Neutrophil (primary cell): Measurements from ENCODE around the gene ADGRD2.

ENCODE experiments used
- H3K27ac ChIP-seq: fragments of 200-600 bp; sonication (generic); 2 replicates; pipeline ENCODE4 v1.5.1; 2016; ENCODE audit warnings: mild to moderate bottlenecking, moderate library complexity
- H3K27me3 ChIP-seq: fragments of 200-600 bp; sonication (generic); 2 replicates; pipeline ENCODE4 v1.6.0; 2016; ENCODE audit warnings: mild to moderate bottlenecking
- H3K36me3 ChIP-seq: fragments of 200-600 bp; sonication (generic); 2 replicates; pipeline ENCODE4 v1.5.1; 2017
- H3K4me1 ChIP-seq, 2 experiments: fragments of 200-600 bp in 1 of 2; sonication (generic) in 1 of 2; 1 replicate in 1 of 2; 2 replicates in 1 of 2; pipeline versions ENCODE4 v1.5.1 to v1.6.1; 2013 to 2016; ENCODE audit warnings: low read depth in 1 of 2, low read length in 1 of 2, mild to moderate bottlenecking in 1 of 2, moderate library complexity in 1 of 2; ENCODE audit not compliant: control insufficient read depth in 1 of 2, insufficient read depth in 1 of 2
- H3K4me3 ChIP-seq, 2 experiments: fragments of 200-600 bp in 1 of 2; sonication (generic) in 1 of 2; 1 replicate in 1 of 2; 2 replicates in 1 of 2; pipeline ENCODE4 v1.5.1; 2013 to 2016; ENCODE audit warnings: low read depth in 1 of 2, low read length in 1 of 2, mild to moderate bottlenecking in 1 of 2, moderate library complexity in 1 of 2
- H3K9me3 ChIP-seq: fragments of 200-600 bp; sonication (generic); 2 replicates; pipeline ENCODE4 v1.5.1; 2016
- TF ChIP-seq, protein P1 (sequence below): fragments of 200-600 bp; sonication (generic); IDR thresholded peaks from 2 replicates; pipeline ENCODE4 v1.5.1; 2016; ENCODE audit warnings: antibody characterized with exemption

ADGRD2 gene

DNA sequence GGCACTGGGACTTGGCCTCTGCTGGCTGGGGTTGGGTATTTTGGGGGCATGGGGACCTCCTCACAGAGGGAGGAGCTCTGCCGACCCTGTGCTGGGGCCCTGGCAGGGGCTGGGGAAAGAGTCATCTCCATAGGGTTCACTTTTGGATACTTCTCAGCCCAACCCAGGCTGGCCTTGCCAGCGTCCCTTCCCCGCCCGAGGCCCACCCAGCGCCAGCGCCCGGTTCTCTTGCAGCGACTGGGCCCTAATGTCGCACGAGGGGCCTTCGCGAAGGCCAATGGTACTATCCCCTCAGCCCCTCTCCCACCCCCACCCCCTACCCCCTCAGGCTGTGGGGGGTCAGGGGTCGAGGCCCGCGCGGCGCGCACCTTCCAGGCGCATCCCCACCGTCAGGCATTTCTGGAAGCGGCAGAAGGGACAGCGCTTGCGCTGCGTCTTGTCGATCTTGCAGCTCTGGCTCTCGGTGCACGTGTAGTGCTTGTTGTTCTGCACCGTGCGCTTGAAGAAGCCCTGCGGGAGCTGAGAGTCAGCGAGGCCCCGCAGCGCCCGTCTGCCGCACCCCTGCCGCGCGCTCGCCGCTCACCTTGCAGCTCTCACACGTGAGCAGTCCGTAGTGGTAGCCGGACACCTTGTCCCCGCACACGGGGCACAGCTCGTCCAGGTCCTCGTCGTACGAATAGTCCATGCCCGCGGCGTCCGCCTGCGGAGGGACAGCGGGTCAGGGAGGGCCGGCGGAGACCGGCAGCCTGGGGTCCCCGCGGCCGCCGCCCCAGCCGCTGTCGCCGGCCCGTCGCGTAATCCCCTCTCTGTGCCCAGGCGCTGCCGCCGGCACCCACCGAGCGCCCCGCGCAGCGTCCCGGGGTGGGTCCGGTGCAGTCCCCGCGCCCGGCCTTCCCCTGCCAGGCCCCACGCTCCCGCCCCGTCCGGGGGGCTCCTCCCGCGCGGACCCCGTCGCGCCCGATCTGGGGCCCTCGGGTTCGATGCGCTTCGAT, 52.8 kb downstream of the ADGRD2 start:
- no peaks in the 10 kb centered on the region for H3K9me3 ChIP-seq
- H3K4me1 ChIP-seq, result peaks cover 0 to 7% of the 10 kb centered on the region in 2 experiments
- H3K27ac ChIP-seq, result no peak overlapping the region
- H3K4me3 ChIP-seq, result no peak overlapping the region
- no peaks in the 10 kb centered on the region for H3K36me3 ChIP-seq
- H3K27me3 ChIP-seq, result peaks cover 84% of the 10 kb centered on the region
- TF ChIP-seq, protein P1, sequence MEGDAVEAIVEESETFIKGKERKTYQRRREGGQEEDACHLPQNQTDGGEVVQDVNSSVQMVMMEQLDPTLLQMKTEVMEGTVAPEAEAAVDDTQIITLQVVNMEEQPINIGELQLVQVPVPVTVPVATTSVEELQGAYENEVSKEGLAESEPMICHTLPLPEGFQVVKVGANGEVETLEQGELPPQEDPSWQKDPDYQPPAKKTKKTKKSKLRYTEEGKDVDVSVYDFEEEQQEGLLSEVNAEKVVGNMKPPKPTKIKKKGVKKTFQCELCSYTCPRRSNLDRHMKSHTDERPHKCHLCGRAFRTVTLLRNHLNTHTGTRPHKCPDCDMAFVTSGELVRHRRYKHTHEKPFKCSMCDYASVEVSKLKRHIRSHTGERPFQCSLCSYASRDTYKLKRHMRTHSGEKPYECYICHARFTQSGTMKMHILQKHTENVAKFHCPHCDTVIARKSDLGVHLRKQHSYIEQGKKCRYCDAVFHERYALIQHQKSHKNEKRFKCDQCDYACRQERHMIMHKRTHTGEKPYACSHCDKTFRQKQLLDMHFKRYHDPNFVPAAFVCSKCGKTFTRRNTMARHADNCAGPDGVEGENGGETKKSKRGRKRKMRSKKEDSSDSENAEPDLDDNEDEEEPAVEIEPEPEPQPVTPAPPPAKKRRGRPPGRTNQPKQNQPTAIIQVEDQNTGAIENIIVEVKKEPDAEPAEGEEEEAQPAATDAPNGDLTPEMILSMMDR, result no peak

DNA sequence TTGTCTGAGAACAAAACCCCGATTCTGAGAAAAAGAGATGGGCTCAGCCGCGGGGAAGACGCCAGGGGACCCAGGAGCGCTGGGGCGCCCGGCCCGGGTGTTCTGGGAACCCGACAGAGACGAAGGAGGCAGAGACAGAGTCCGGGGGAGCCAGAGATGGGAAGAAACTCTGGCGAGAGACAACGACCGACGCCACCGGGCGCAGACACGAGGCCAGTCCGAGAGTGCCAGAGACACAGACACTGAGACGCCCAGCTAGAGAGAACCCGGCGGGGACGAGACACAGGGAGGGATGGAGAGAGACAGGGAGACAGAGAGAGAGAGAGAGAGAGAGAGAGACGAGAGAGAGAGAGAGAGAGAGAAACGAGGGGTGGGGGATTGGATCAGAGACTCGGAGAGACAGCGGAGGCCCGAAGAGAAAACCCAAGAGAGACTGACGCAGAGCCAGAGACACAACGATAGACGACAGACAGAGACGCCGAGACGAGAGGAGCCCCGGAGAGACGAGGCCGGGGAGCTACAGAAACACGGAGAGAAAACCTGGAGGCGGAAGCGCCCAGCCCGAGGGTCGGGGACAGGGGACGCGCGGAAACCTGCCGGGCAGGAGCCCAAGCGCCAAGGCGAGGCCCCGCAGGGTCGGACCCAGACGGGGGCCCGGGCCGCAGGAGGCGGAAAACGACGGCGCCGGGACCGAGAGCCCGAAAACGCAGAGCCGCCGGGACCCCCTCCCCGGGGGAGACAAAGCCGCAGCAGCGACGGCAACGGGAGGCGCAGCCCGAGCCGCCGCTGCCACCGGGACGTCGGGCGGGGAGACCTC, 53.7 kb downstream of the ADGRD2 start:
- Histone ChIP-seq H3K9me3 (no peaks in the 10 kb centered on the region), H3K4me1 (peaks cover 0 to 7% of the 10 kb centered on the region in 2 experiments), H3K27ac (no peak overlapping the region), H3K36me3 (no peaks in the 10 kb centered on the region), H3K4me3 (no peak overlapping the region), H3K27me3 (peaks cover 93% of the 10 kb centered on the region)
- TF ChIP-seq, protein P1, result no peak

DNA sequence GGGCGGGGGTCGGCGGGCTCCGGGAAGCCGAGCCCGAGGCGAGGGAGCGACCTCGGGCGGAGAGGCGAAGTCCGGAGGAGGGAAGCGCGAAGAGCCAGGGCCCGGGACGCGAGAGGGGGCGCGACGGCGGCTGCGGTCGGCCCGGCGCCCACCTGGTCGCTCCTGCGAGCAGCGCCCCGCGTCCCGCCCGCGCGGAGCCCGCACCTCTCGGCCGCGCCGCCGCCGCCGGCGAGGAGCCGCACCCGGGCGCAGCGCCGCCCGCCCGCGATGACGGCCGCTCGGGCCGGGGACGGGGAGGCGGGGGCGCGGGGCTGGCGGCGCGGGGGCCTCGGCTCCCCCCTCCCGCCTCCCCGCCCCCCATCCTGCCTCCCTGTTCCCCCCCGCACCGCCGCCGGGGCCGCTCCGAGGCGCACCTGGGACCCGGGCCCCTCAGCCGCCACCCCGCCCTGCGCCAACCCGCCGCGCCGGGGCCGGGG, 54.3 kb downstream of the ADGRD2 start:
- Histone ChIP-seq H3K27me3 (peaks cover 93% of the 10 kb centered on the region), H3K36me3 (no peaks in the 10 kb centered on the region), H3K4me1 (peaks cover 0 to 7% of the 10 kb centered on the region in 2 experiments), H3K4me3 (no peak overlapping the region), H3K9me3 (no peaks in the 10 kb centered on the region), H3K27ac (no peak overlapping the region)
- TF ChIP-seq, protein P1, result no peak

DNA sequence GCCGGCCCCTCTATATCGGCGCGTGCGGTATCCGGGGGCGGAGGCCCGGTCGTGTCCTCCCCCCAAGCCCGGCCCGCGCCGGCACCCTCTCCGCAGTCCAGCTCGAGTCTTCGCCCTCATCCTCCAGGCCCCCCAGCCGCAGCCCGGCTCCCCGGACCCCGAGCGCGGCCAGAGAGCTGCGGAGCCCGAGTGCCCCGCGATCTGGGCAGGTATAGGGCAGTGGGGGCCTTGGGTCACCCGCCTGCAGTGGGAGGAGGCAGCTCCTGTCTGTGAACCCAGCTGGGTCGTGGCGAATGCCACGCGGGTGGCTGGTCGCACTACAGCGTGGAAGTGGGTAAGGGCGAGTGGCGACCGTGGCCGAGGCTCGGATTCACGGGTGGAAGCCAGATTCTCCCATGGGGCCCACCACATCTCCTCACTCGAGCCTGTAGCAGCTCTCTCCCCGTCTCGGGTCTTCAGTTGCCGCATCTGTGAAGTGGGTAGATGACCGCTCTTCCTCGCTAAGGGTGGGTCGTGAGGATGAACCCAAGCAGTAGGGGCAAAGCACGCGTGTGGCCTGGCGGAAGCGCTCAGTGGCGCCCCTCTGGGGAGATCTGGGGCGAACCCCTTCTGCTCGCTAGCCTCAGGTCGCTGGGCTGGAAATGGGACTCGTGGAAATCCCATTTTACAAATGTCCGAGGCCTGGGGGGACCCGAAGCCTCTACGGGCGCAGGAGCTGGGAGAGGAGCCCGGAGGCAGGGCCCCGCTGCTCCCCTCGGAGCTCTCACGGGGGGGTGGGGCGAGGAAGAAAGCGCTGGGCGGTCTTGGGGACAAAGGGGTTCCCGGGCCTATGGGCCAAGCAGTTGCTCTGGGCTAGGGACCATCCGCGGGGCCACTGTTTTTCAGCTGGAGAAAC, 55.0 kb downstream of the ADGRD2 start:
- H3K4me3 ChIP-seq, result no peak overlapping the region
- H3K36me3 ChIP-seq, result no peaks in the 10 kb centered on the region
- H3K9me3 ChIP-seq, result no peaks in the 10 kb centered on the region
- peaks cover 0 to 7% of the 10 kb centered on the region in 2 experiments for H3K4me1 ChIP-seq
- no peak overlapping the region for H3K27ac ChIP-seq
- peaks cover 86% of the 10 kb centered on the region for H3K27me3 ChIP-seq
- TF ChIP-seq, protein P1, result no peak

- TF ChIP-seq, protein P1, result no peak
- no peak overlapping the region for H3K4me3 ChIP-seq
- peaks cover 0 to 7% of the 10 kb centered on the region in 2 experiments for H3K4me1 ChIP-seq
- peaks cover 80% of the 10 kb centered on the region for H3K27me3 ChIP-seq
- no peaks in the 10 kb centered on the region for H3K36me3 ChIP-seq
- H3K27ac ChIP-seq, result no peak overlapping the region
- H3K9me3 ChIP-seq, result no peaks in the 10 kb centered on the region
Measured at GRCh38 chr9:124505901-124506346, 55.7 kb downstream of the ADGRD2 start.
